ENCODE measurements around the gene GPR107. TPM values are rescaled to one million over a fixed set of nuclear protein-coding genes. Genes with fewer than 3 reads are reported as not detected.

GPR107 gene
- total and polyA plus RNA-seq, 2 of the 8 experiments (the other 6 are each of a cell fraction or from before 2014, with no cell fraction given), result 19.3 to 30.7 TPM

GRCh38 chr9:130171226-130172148 lies 117.8 kb downstream of the GPR107 start (continued):
- TF ChIP-seq SIX5 (IDR thresholded peaks at IDR 0.05; ENCODE audit: low read depth, low read length) (no peak), RAD21 (IDR thresholded peaks at IDR 0.05 in 1 of 2, conservative IDR thresholded peaks at IDR 0.05 in 1 of 2; ENCODE audit: low read depth in 2 of 2, low read length in 2 of 2) (no peak), SIRT6 (IDR thresholded peaks at IDR 0.05; ENCODE audit: low read length) (no peak), CHD2 (IDR thresholded peaks at IDR 0.05; ENCODE audit: low read length) (no peak)
